NCI-H748 (cell line): Measurements from ENCODE around the gene KANSL3.

Experiments used
- DNase-seq: peaks from one replicate; lab custom pipeline; 2025; ENCODE audit not compliant: unreplicated experiment; lab: John Stamatoyannopoulos, UW

The KANSL3 gene

DNA sequence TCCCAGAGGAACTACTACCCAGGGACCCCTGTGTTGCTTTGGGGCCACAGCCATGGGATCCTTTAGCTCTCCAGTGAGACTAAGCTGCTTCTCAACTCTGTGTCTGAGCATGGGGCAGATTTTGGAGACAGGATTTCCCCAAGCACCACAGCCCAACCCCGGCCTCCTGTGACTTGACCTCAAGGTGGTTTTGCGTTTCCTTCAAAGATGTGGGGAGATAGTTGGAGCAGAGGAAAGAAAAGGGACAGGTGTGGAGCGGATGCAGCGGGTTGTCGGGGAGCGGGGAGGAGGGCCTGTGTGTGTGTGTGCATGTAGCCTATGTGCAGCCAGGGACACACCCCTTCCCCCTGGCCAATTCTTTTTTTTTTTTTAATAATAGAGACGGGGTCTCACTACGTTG is 91.3 kb downstream of the KANSL3 start:
- DNase-seq: no peak

GRCh38 chr2:96546321-96546720 is 91.8 kb downstream of the KANSL3 start:
- DNase-seq: no peak
